Fibroblast of peridontal ligament (primary cell): ENCODE measurements around the gene BRD4.
A peak's percentile ranks its signal among the peaks of the same experiment; 100 is the strongest.

Experiments
- DNase-seq: peaks from one replicate; pipeline ENCODE4 v3.0.0-alpha.2; 2010; ENCODE audit errors: extremely low read depth

The BRD4 gene

DNA sequence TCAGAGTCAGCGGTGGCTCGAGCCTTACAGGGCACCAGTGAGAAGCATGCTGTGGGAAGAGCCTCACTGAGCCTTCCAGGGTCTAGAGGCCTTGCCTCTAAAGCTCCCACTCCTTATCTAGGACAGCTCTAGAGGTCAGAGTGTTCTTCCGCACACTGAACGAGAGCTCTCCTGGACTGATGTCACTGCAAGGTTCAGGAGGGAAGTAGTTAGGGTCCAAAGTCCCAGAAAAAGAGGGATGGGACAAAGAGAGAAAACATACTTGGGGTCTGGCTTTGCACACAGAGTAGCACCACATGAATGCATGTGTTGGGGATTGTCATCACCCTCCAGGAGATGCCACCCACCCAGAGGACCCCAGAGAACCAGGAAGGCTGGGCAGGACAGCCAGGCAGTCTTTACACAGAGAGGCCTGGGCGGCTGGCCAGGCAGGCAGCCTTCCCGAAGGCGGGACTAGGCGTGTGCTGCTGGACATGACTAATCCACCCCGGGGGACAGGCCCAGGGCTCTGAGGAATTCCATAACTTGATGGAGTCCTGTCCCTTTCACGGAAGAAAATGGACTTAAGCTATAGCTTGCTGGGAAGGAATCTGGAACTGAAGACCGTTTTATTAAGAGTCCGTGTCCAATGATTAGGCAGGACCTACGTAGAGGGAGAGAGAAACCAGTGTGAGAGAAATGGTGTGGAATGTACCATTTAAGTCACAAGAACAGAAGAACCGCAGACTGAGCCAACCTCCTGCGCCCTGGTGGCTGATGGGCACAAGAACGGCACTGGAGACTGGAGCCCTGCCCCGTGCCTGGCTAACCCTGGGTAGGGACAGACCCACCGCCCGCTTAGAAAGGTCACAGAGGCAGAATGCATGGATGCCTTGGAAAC, 83.5 kb downstream of the BRD4 start:
- DNase-seq = peak; percentile 92

DNA sequence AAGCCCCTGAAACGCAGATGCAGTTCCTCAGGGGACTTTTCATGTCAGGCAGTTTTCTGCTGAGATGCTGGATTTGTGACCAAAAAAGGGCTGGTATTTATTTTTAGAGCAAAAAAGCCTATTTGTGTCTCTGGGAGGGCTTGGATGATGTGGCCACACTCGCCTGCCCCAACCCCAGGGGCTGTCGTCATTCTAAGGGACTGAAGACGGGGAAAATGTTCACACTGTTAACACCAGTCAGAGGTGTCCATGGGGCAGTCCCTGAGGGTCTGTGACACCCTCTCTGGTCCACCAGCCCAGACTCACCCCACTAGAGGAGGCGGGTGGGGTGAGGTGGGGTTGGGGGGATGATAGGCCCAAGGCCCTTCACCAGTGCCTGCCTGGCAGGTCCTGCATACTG, 84.2 kb downstream of the BRD4 start:
- peak; percentile 48 for DNase-seq

DNA sequence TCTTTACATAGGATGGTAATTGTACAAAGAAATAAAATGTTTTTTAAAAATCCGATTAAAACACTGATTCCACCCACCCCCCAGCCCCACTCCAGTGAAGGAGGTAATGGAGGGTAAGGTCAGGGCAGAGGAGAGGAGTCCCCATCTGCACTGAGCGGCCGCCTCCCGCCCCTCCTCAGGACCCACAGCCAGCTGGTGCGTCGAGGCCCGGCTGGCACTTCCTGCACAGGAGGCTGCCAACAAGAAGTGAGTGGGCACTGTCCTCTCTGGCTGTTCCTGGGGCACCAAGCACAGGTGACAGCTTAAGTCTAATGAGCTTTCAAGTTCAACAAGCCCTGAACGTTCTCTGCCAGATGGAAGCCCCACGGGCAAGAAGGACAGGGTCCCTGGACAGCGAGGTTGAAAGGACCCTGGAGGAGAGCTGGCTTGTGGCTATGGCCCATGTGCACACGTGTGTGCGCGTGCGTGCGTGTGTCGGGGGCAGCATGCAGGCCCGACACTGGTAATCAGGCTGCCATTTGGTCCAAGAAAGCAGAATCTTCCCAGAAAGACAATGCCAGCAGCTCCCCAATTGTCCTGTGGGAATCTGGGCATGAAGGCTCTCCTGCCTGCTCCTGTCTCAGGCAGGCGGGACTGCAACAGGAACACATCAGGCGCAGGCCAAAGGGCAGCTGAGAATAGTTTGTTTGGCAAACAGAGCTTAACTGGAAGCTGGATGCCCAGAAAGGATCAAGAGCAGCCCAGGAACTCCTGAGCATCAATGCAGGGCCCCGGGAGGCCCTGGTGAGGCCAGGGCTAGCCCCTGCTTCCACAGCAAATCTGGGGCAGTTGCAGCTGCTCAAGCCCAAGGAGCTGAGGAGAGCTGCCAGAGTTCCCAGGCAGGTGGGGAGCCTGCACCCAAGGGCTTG, 85.0 kb downstream of the BRD4 start:
- peak; percentile 27 for DNase-seq

- no peak for DNase-seq
Observed at GRCh38 chr19:15246198-15246481, 86.2 kb downstream of the BRD4 start.

- no peak for DNase-seq
Observed at GRCh38 chr19:15245370-15246197, 86.8 kb downstream of the BRD4 start.

- no peak for DNase-seq
Observed at GRCh38 chr19:15244808-15245207, 87.5 kb downstream of the BRD4 start.

- no peak for DNase-seq
Observed at GRCh38 chr19:15244106-15244803, 88.1 kb downstream of the BRD4 start.

- no peak for DNase-seq
Observed at GRCh38 chr19:15243236-15243957, 88.9 kb downstream of the BRD4 start.

DNA sequence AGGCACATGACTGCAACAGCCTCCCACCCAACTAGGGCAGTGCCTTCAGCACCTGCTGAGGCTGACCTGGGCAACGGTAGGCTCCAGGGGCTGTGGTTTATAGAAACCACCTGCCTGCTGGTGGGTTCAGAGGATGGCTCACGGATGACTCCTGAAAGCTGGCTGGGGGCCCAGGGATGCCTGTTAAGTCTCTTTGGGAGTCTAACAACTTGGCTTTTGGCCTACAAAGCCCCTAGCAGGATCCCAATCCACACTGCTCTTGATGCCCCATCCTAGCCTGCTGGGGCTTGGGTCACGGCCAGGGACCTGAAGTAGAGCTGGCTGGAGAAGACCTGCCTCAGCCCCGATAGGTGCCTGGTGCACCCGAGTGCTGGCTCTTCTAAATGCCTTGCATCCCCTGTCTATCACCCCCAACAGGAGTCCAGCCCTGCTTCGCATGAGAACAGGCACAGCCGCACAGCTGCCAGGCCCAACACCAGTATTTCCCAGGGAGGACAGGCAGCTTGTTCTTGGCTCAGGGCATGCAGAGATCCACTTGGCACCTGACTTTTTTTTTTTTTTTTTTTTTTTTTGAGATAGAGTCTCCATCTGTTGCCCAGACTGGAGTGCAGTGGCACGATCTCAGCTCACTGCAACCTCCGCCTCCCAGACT, 91.0 kb downstream of the BRD4 start:
- DNase-seq = no peak

GRCh38 chr19:15240515-15240914, 91.8 kb downstream of the BRD4 start:
- DNase-seq = no peak

GRCh38 chr19:15239337-15239949, 92.9 kb downstream of the BRD4 start:
- DNase-seq = no peak

- DNase-seq = no peak
Observed at GRCh38 chr19:15238639-15239155, 93.6 kb downstream of the BRD4 start.

DNA sequence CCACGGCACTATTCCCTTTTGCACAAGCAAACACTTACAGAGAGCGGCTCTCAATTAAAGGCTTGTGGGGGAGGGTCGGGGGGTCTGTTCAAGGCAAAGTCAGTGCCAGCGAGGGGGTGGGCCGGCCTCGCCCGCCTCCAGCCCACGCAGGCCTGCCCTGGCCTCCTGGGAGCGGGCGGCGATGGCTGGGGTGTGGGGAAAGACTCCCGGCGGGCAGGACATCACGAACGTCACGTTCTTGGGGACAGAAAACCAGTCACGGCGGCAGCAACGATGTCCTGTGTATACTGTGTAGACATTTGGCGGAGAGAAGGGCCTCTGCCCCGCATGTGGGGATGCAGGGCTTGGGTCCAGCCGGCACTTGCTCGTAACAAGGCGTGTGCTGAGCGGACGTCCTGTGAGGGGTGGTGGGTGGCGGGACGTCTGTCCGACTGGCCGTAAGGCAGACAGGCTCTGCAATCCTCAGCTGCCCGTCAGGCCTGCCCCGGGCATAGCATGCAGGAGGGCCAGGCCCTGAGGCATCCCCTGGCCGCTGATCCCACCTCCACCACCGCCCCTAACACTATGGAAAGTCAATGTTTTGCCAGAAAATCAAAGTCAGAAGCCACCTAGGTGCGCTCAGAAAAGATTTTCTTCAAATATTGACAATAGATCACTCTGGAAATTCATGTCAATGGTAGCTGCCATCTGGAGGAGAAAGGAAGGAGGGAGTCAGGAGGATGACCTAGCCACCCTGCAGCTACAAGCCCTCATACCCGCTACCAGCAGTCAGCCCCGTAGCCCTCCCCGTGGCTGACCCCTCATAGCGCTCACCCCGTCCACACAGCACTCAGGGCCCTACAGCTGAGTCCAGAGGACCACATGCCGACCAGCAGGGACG, 94.3 kb downstream of the BRD4 start:
- DNase-seq = no peak

DNA sequence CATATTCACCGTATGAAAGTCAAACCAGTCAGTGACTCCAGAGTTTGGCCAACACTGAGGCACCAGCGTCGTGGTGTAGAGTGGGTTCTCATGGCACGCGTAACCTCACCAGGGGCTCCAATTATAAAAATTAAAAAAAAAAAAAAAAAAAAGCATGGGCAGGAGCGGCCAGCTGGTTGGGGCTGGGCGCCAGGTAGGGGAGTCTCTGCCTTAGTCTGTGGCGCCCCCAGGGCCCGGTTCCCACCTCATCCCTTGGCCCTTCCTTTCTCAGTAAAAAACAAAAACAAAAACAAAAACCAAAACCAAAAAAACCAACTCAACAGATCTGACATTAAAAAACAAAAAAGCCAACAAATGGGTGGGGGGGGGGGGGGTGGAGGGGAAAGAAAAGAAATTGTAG, 95.5 kb downstream of the BRD4 start:
- no peak for DNase-seq

DNA sequence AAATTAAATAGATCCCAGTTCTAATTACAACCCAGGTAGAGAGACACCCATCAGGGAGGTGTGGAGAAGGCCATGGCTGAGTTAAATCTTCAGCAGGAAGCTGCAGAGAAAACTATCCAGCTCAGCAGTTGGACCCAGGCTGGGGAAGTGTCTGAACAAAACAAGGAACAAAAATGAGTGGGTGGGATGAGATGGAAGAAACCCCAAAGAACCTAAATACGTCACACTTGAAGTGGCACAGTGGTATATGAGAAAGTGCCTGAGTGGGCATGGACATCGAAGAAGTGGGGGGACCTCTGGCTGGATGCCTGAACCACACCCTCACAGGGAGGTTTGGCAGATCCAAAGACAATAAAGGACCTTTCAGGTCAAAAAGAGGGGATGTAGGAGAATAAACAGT, 96.6 kb downstream of the BRD4 start:
- no peak for DNase-seq

- DNase-seq = peak; percentile 29
Observed at GRCh38 chr19:15234431-15235130, 97.8 kb downstream of the BRD4 start.

GRCh38 chr19:15231271-15231670, 101.1 kb downstream of the BRD4 start:
- DNase-seq = no peak

DNA sequence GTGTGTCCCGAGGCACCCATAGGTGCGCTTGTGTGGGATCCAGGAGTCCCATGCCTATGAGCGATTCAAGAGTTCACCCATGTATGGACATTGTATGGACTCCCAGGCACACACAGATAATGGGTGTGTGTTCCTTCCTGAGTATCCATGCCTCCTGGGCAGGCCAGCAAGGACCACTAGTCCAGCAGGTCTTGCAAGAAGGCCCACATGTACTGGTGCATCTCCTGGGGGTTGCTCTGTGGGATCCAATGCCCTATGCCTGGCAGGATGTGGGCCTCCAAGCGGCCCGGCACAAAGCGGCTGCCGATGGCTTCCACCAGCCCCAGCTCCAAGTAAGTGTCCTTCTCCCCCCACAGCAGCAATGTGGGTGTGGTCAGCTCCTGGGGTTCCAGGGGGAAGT, 105.1 kb downstream of the BRD4 start:
- no peak for DNase-seq
